Activated gamma-delta T cell treated with anti-CD3 and anti-CD28 coated beads, Interleukin-2, amount 50 U/mL, for 16 hours (primary cell): ENCODE data around the gene GAS7.

Source experiments
- DNase-seq: peaks from one replicate; pipeline ENCODE4 v3.0.0-alpha.2; 2020; ENCODE audit warnings: low read depth

Gene GAS7

DNA sequence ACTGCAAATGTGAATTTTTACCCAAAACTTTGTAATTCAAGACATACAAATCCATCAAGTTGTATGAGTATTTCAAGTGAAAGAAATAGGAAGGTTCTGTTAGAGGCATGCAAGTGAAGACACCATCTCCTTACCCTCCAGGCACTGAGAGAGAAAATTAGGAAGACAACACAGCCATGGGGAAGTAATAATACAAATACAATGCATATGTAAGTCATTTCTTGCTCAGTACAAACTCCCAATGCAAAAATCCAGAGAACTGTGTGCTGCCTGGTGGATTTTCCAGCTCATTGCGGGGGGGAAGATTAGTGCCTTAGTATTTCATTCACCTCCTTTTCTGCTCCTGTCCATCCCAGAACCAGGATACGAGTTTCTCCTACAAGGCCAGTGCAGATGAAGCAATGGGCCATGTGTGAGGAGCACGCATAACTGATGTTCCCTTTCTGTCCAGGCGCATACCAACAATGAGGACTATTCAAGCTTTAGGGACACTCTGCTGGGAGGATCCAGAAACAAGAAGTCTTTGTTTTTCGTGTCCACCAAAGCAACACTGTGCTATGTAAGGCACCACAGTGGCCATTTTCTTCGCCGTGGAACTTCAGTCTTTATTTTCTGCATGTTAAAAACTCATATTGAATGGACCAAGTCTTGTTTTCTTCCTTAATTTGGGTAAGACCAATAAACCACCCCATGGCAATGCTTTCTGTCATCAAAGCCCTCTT, 149.6 kb downstream of the GAS7 start:
- no peak for DNase-seq

DNA sequence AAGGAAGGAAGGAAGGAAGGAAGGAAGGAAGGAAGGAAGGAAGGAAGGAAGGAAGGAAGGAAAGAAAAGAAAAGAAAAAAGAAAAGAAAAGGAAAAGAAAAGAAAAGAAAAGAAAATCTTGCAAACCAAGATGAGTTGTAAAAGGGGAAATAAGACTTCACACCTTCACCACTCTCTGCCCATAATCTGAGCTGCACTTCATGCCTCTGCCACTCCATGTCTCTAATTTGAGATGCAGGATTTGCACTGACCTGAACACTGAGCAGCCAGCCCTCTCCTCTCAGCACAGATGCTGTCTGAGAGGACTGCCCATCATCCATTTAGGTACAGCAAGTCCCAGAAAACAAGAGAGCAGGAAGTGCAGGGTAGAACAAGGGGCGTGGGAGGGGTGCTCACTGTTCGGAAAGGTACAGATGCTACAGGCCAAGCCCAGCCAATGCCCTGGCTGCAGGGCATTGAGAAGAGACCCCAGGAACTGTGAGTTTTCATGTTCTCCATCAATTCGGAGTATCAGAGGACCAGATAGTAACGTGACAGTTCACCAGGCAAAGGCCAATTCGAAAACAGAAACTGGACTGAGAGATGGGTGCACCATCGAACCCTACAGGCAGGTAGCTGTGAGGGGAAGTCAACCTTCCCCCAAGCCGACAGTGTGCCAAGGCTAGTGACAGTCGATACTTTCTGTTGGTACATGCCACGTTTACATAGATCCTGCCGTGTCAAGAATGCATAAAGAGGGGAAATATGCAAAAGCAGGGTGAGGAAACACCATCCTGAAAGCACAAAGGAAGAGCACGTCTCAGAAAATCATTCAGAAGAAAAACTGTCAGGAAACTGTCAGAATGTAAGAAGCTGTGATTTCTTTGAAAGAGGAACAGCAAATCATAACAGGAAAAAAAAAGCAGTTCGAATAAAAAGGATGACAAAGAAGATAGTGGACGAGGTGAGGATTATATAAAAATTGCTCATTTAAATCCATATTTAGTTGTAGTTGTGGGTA, 151.3 kb downstream of the GAS7 start:
- no peak for DNase-seq

- DNase-seq, result no peak
Measured at GRCh38 chr17:10045871-10046658, 152.3 kb downstream of the GAS7 start.

DNA sequence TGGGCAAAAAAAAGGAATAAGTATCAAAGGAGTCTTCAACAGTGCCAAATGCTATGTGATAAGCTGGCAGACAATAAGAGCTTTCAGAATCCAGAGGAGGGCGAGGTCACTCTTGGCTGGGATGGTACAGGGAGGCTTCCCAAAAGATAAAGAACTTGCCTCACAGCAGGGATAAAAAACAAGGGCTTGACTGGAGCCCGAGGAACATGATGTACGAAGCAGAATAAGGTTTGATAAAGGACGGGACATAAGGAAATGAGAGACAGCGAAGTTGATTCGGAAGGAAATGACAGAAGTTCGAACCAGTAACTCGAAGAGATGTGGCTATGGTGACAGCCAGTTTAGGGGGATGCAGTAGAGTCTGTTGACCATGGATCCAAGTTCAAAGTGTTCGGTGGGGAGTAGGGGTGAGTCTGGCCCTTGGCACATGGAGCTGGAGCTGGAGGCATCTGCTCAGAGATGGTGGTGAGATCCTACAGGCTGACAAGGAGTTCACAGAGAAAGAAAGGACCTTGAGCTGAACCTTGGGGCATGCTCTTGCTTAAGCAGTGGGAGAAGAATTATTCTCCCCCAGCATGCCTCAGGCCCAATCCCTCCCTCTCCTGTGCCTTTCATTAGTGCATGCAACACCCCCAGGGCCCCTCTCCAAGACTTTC, 155.7 kb downstream of the GAS7 start:
- no peak for DNase-seq

DNA sequence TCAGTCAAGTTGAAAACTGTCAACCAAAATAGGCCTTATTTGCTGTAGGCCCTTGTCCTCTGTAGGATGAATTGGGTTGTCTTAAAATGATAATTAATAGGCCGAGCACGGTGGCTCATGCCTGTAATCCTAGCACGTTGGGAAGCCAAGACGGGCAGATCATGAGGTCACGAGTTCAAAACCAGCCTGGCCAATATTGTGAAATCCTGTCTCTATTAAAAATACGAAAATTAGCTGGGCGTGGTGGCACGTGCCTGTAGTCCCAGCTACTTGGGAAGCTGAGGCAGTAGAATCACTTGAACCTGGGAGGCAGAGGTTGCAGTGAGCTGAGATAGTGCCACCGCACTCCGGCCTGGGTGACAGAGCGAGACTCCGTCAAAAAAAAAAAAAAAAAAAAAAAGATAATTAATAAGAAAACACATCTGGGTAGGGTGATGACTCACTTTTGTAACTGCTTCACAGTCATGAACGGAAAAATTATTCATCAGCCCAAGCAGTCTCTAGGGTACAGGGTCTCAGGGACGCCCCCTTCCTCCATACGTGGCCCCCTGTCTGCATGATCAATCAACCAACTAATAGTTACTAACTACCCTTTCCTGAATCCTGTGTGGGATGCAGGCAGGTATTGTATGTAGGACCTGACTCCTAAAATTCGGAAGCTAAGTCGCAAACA, 156.4 kb downstream of the GAS7 start:
- no peak for DNase-seq

DNA sequence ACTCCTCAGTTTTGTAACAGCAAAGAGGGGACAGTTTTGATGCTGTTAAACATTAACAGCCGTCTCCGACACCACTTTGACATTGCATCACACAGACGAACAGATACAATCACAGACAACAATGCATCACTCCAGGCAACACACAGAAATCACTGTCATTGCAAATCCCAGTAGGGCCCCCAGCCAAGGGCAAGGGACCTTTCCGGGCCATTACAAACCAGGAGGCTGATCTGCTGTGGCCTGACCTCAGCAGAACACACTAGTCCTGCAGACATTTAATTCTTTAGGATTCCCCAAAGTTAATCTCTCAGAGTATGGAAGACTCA, 157.2 kb downstream of the GAS7 start:
- no peak for DNase-seq

GRCh38 chr17:10036511-10037061, 161.8 kb downstream of the GAS7 start:
- no peak for DNase-seq

GRCh38 chr17:10035885-10036284, 162.5 kb downstream of the GAS7 start:
- no peak for DNase-seq

DNA sequence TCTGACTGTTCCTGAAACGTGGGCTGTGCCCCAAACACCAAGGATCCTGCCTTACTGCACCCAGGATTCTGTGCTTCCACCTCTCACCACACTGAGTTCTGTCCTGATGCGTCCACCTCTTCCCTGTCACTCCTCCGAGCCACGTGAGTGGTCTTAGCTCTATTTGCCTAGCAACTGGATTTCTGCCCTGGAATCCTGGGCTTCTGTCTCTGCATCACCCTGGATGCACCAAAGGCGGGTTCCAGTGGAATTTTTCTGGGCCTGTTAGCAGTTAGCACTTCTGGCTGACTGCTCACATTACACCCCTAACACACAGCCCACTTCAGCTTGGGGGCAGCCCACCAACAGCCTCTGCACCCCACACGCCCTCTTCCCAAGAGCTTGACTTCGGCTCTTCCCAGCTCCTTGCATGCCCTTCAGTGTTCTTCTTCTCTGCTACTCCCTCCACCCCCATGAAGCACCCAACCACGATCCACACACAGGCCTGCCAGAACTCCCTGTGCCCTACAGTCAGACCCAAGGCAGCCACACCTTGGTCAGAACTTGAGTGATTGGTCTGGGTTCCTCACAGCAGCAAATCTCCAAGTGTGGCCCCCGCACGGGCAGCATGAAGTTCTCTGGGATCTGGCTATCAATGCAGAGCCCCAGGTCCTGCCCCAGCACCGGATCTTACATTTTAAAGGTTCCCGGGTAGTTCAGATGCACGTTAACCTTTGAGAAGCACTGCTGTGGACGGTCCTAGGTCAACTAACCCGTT, 163.5 kb downstream of the GAS7 start:
- DNase-seq, result no peak

DNA sequence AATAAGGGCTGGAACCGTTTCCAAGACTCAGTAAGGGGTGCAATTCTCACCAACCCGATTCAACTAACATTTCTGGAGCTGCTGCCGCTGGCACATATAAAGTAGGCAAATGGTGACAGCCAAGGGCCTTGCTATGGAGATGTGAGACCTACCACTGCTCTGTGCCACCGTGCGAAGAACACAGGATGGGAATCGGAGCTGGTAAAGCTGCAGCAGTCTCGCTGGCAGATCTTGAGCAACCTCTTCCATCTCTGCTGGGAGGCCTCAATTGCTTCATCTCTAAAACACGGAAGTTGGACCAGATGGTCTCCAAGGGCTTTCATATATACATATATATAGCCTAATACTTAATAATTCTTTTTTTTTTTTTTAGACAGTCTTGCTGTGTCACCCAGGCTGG, 164.4 kb downstream of the GAS7 start:
- no peak for DNase-seq

DNA sequence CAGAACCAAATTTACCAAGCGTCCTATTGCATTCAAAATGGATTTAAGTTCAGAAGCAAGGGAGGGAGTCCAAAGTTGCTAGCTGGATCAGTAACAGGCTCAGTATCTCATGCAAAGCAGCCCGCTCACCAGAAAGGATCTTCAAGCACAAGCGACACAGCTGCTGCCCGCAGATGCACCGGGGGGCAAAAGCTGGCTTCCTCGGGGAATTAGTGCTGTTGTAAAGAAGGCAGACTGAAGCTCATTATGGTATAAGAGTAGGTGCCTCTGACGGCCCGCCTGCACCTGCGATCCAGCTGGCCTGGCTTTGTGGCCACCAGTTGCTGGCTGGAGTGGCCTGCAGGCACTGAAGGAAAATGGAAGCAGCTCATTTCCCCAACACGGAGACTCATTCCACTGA, 165.0 kb downstream of the GAS7 start:
- no peak for DNase-seq

DNA sequence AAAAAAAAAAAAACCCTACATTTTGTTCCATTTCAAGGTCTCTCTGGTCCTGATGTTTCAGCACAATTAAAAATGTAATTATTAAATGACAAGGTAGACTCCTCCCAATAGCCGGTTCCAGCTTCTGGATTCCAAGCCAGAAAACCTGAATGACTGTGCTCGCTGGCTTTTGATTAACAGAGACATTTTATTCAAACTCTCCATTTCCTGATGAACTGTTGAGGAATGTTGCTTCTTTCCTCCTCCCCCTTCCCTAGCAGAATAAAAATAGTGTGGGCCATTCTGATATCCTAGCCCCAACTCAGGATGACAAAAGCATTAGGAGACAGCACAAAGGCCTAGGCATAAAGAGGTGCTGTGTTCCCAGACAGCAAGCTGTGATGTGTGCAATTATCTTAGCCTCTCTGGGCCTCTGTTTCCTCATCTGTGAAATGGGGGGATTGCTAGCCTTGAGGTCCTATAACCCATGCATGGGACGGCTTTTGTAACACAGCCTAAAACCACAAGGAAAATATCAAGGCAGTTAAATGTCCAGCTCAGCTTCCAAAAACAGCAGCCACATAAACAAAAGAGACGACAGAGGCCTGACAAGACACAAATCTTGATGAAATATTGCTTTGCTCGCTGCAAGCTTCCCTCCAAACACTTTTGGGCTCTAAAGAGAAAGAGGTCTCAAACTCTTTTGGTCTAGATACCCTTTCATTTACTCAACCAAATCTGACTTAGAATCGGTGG, 166.1 kb downstream of the GAS7 start:
- no peak for DNase-seq

- no peak for DNase-seq
Measured at GRCh38 chr17:10031606-10032005, 166.8 kb downstream of the GAS7 start.

- no peak for DNase-seq
Measured at GRCh38 chr17:10031127-10031526, 167.3 kb downstream of the GAS7 start.

GRCh38 chr17:10029129-10029528, 169.3 kb downstream of the GAS7 start:
- no peak for DNase-seq

- DNase-seq, result no peak
Measured at GRCh38 chr17:10025976-10026901, 172.2 kb downstream of the GAS7 start.

DNA sequence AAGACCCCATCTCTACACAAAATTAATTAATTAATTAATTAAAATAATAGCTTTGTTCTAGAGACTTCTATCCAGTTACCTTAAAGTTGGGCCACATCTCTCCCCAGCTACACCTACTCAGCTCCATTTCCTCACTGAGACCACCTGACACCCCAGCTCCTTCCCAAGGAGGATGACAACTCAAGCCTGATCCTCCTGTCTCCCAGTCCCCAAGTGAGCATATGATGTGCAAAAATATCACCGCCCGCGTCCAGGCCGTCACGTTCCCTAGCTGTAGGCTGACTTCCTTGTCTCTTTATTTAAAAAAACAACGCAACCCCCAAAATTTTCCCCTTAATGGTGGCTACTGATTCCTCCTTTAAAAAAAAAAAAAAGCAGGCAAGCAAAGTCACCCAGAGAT, 173.2 kb downstream of the GAS7 start:
- no peak for DNase-seq

GRCh38 chr17:10022416-10022815, 176.0 kb downstream of the GAS7 start:
- DNase-seq, result no peak
